ENCODE data around the gene DDX49.

Gene DDX49

DNA sequence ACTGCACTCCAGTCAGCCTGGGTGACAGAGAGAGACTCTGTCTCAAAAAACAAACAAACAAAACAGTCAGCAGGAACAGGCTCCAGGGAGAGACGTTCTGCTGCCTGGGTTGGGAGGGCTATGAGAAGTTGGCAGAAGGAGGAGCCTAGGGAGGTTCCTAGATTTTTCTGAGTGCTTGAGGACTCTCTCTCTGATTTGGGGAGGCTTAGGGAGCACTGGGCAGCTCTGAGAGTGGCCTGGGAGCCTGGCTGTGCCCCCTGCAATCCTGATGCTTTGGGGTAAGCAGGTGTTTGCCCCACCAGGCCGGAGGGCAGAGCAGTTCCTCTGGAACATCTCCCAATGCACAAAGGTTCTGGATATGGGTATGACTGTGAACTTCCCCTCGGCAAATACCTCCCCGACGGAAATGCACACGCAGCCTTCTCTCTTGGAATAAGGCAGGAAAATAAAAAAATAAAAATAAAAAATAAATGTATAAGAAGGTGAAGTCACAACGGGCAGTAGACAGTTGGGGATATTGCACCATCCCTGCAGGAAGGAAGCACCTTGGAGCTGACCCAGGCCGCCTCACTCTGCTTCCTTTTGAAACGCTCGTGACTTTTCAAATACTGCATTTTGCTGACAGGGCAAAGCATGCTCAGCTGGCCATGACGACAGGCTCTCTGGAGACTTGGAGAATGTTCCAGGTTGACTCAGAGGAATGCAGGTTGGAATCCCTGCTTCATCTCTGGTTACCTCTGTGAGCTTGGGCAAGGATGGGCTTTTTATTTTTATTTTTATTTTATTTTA lies 48.0 kb downstream of the DDX49 start:
- TF ChIP-seq, protein P1, sequence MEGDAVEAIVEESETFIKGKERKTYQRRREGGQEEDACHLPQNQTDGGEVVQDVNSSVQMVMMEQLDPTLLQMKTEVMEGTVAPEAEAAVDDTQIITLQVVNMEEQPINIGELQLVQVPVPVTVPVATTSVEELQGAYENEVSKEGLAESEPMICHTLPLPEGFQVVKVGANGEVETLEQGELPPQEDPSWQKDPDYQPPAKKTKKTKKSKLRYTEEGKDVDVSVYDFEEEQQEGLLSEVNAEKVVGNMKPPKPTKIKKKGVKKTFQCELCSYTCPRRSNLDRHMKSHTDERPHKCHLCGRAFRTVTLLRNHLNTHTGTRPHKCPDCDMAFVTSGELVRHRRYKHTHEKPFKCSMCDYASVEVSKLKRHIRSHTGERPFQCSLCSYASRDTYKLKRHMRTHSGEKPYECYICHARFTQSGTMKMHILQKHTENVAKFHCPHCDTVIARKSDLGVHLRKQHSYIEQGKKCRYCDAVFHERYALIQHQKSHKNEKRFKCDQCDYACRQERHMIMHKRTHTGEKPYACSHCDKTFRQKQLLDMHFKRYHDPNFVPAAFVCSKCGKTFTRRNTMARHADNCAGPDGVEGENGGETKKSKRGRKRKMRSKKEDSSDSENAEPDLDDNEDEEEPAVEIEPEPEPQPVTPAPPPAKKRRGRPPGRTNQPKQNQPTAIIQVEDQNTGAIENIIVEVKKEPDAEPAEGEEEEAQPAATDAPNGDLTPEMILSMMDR (IDR thresholded peaks at IDR 0.05; ENCODE audit: low read length, missing control alignments): no peak
- H3K4me3 ChIP-seq (replicated peaks; ENCODE audit: low read depth, low read length): no peak overlapping the region
- DNase-seq (ENCODE audit: low read depth): peak; percentile 85

DNA sequence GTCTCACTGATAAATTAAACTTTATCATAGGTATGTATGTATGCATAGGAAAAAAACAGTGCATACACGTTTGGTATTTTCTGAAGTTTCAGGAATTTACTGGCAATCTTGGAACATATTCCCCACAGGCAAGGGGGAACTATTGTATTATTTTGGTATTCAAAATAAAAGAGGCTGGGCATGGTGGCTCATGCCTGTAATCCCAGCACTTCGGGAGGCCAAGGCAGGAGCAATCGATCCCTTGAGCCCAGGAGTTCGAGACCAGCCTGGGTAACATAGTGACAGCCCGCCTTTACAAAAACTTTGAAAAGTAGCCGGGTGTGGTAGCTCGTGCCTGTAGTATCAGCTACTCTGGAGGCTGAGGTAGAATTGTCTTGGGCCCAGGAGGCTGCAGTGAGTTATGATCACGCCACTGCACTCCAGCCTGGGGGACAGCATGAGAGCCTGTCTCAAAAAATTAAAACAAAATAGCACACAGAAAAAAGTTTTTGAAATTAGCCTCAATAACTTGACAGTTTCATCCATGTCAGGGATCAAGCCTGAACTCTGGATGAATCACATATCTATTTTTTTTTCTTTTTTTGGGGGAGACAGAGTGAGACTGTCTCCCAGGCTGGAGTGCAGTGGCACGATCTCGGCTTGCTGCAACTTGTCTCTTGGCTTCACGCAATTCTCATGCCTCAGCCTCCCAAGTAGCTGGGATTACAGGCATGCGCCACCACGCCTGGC lies 50.6 kb downstream of the DDX49 start:
- TF ChIP-seq, protein P1 (IDR thresholded peaks at IDR 0.05; ENCODE audit: low read length, missing control alignments): no peak
- DNase-seq (ENCODE audit: low read depth): no peak
- H3K4me3 ChIP-seq (replicated peaks; ENCODE audit: low read depth, low read length): no peak overlapping the region

DNA sequence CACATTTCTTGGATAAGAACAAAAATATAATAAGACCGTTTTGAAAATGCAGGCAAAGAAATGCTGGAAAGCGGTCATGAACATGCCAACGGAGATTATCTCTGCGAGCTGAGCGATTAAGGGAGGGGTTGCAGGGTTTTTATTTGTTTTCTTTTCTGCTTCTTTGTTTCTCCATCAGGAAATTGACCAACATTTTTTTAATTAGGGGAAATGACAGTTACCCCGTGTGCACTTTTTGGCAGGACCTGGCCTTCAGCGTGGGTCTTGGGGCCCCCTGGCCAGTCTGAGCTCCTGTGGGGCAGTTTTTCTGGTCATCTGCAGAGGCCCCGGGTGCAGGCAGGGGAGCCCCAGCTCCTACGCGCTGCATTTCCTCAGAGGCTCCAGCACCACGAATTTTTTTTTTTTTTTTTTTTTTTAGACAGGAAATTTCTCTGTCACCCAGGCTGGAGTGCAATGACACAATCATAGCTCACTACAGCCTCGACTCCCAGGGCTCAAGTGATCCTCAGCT lies 52.8 kb downstream of the DDX49 start:
- peak; percentile 81 for DNase-seq (ENCODE audit: low read depth)
- TF ChIP-seq, protein P1 (IDR thresholded peaks at IDR 0.05; ENCODE audit: low read length, missing control alignments): no peak
- H3K4me3 ChIP-seq (replicated peaks; ENCODE audit: low read depth, low read length): no peak overlapping the region

DNA sequence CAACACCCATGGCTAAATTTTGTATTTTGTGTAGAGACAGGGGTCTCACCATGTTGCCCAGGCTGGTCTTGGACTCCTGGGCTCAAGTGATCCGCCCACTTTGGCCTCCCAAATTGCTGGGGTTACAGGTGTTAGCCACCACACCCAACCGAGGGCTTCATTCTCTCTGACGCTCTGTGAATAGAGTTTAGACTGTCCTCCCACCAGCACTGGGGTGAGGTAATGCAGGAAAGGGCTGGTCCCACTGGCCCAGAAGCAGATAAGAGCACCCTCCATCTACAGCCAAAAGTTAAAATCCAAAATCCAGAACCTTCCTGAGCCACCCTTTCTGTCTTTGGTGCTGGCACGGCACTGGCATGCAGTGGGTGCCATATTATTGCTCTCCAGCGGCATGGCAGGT lies 53.3 kb downstream of the DDX49 start:
- H3K4me3 ChIP-seq (replicated peaks; ENCODE audit: low read depth, low read length): no peak overlapping the region
- TF ChIP-seq, protein P1 (IDR thresholded peaks at IDR 0.05; ENCODE audit: low read length, missing control alignments): no peak

DNA sequence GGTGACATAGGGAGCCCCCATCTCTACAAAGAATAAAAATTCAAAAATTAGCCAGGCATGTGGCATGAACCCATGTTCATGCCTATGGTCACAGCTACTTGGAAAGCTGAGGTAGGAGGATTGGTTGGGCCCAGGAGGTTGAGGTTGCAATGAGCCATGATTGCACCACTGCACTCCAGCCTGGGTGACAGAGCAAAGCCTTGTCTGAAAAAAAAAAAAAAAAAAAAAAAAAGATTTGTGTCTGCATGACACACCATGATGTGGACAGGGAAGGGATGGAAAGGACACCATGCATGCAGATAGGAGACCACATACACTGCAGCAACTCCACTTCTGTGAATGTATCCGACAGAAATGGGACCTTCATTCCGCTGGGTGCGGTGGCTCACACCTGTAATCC lies 55.5 kb downstream of the DDX49 start:
- TF ChIP-seq, protein P1 (IDR thresholded peaks at IDR 0.05; ENCODE audit: low read length, missing control alignments): no peak
- H3K4me3 ChIP-seq (replicated peaks; ENCODE audit: low read depth, low read length): no peak overlapping the region
- no peak for DNase-seq (ENCODE audit: low read depth)

More for the DNA sequence above, 53.3 kb downstream of the DDX49 start:
- DNase-seq (ENCODE audit: low read depth): peak; percentile 51

GRCh38 chr19:18975869-18976268 lies 56.4 kb downstream of the DDX49 start:
- DNase-seq (ENCODE audit: low read depth): no peak
- TF ChIP-seq, protein P1 (IDR thresholded peaks at IDR 0.05; ENCODE audit: low read length, missing control alignments): no peak
- H3K4me3 ChIP-seq (replicated peaks; ENCODE audit: low read depth, low read length): no peak overlapping the region

All from fibroblast of pulmonary artery (primary cell).